Esophagus squamous epithelium (tissue), 4 donors: ENCODE data around the gene HACD4.

Experiments used
- CTCF ChIP-seq, 6 experiments: fragments of 450-650 bp in 4 of 6; fragments of 200-600 bp in 2 of 6; sonication (generic) in 2 of 6; IDR thresholded peaks; one replicate each; pipeline ENCODE4 v1.5.1; 2016 to 2019; ENCODE audit warnings: antibody characterized with exemption in 6 of 6, mild to moderate bottlenecking in 4 of 6, moderate library complexity in 4 of 6
- POLR2A ChIP-seq, 4 donors: fragments of 450-650 bp; IDR thresholded peaks; one replicate each; pipeline ENCODE4 v1.6.1; 2017; ENCODE audit warnings: antibody characterized with exemption in 4 of 4, mild to moderate bottlenecking in 4 of 4, moderate library complexity in 3 of 4

- TF ChIP-seq POLR2A (IDR thresholded peaks at IDR 0.05) (no peak), CTCF (IDR thresholded peaks at IDR 0.05) (no peak)
These were observed 37.0 kb downstream of the HACD4 start for GRCh38 chr9:20994486-20994885.
